Upper lobe of left lung (tissue), 6 donors: ENCODE data around the gene MMP23B. TPM values are rescaled to one million over a fixed set of nuclear protein-coding genes. Genes with fewer than 3 reads are reported as not detected.
"Not testable (repeated sequence)": the region's sequence is repeated elsewhere in the genome, so short reads cannot be mapped to it uniquely, and the experiment has no call there.

Experiments
- ATAC-seq, 2 donors: fragments of 200-7000 bp; cut with Tn5 transposase; one replicate each; pipeline ENCODE4 v1.9.1; 2022; ENCODE audit warnings: mild to moderate bottlenecking in 2 of 2, moderate library complexity in 2 of 2; ENCODE audit not compliant: low FRiP score in 2 of 2
- DNase-seq, 2 donors: peaks; one replicate each; pipeline ENCODE4 v3.0.0-alpha.2; 2019 to 2020
- H3K27ac ChIP-seq, 4 donors: fragments of 200-600 bp; sonication (generic); one replicate each; pipeline ENCODE4 v1.5.1; 2016 to 2019
- H3K27me3 ChIP-seq, 4 donors: fragments of 200-600 bp; sonication (generic); one replicate each; pipeline ENCODE4 v1.5.1; 2017 to 2019
- H3K36me3 ChIP-seq, 4 donors: fragments of 200-600 bp; sonication (generic); one replicate each; pipeline ENCODE4 v1.5.1; 2016 to 2019
- H3K4me1 ChIP-seq, 4 donors: fragments of 200-600 bp; sonication (generic); one replicate each; pipeline ENCODE4 v1.5.1; 2018 to 2019
- H3K4me3 ChIP-seq, 4 donors: fragments of 200-600 bp; sonication (generic); one replicate each; pipeline ENCODE4 v1.5.1; 2017 to 2019; ENCODE audit warnings: mild to moderate bottlenecking in 2 of 4, moderate library complexity in 1 of 4
- H3K9me3 ChIP-seq, 4 donors: fragments of 200-600 bp; sonication (generic); one replicate each; pipeline ENCODE4 v1.5.1; 2018 to 2019
- EP300 ChIP-seq, 4 donors: sonication (generic); formaldehyde crosslinking; IDR thresholded peaks; one replicate each; pipeline ENCODE4 v1.5.1; 2017; ENCODE audit warnings: antibody characterized with exemption in 4 of 4, control low read depth in 2 of 4
- POLR2A ChIP-seq, 4 donors: fragments of 450-650 bp; IDR thresholded peaks; one replicate each; pipeline ENCODE4 v1.5.1; 2016 to 2017; ENCODE audit warnings: antibody characterized with exemption in 4 of 4, mild to moderate bottlenecking in 2 of 4
- POLR2AphosphoS5 ChIP-seq, 2 donors: sonication (generic); formaldehyde crosslinking; IDR thresholded peaks; one replicate each; pipeline ENCODE4 v1.5.1; 2017; ENCODE audit warnings: antibody characterized with exemption in 2 of 2
- WGBS, 2 donors: methylation state at CpG; one replicate each; pipeline ENCODE4 v1.1.5; 2017 to 2018; 5-methylcytosine and 5-hydroxymethylcytosine counted together
- total RNA-seq, 6 donors: library from RNA; depleted of rRNA in 4 of 6; stranded (reverse); fragments of >200 nt in 4 of 6; gene quantifications; one replicate each; pipeline versions ENCODE4 v1.1.0 to v1.2.1, GENCODE V29; 2016 to 2021
- TF ChIP-seq, protein P1 (sequence below), 6 experiments: fragments of 450-650 bp in 4 of 6; fragments of 200-600 bp in 2 of 6; sonication (generic) in 2 of 6; IDR thresholded peaks; one replicate each; pipeline ENCODE4 v1.5.1; 2016 to 2019; ENCODE audit warnings: antibody characterized with exemption in 6 of 6
- donor health status: DM: no; HTN: no; CAD: no; lungs with moderate emphysema.
- donor health status: DM: no; HTN: yes; CAD: no; lungs with severe emphysema.

Gene MMP23B
- total RNA-seq, 6 donors from 2014 or later = 13.6 to 79.3 (median 33.0) TPM; not detected in 1

GRCh38 chr1:1646326-1646725 is 14.4 kb downstream of the MMP23B start:
- not testable (repeated sequence) for H3K4me3 ChIP-seq, DNase-seq, H3K4me1 ChIP-seq, H3K27me3 ChIP-seq, H3K9me3 ChIP-seq
- peaks cover 12 to 54% (median 33%) of the 10 kb centered on the region in 4 donors for H3K36me3 ChIP-seq
- peak in 1 of 2 donors; percentile 57 for TF ChIP-seq POLR2AphosphoS5 (IDR thresholded peaks at IDR 0.05)
- peak in 3 of 4 donors; percentile 41 to 75 (median 68) for TF ChIP-seq EP300 (IDR thresholded peaks at IDR 0.05)
- peak overlapping the region in 2 of 4 donors; percentile 56 to 71 for H3K27ac ChIP-seq
- WGBS, 2 donors = 72 to 78% methylated on average over 5 of the region's 5 CpGs
- ATAC-seq = peak in 1 of 2 donors; percentile 5

GRCh38 chr1:1647567-1648241 is 15.7 kb downstream of the MMP23B start:
- WGBS, 2 donors = 92 to 95% methylated on average over 13 to 17 of the region's 17 CpGs
- not testable (repeated sequence) for H3K4me1 ChIP-seq, H3K27me3 ChIP-seq, DNase-seq, H3K9me3 ChIP-seq, H3K4me3 ChIP-seq
- peak in 1 of 2 donors; percentile 6 for ATAC-seq
- peak overlapping the region in 2 of 4 donors; percentile 45 to 51 for H3K27ac ChIP-seq
- peaks cover 20 to 67% (median 47%) of the 10 kb centered on the region in 4 donors for H3K36me3 ChIP-seq

GRCh38 chr1:1648265-1648664 is 16.3 kb downstream of the MMP23B start:
- DNase-seq (peak in 1 of 2 donors; percentile 17), ATAC-seq (peak in 1 of 2 donors; percentile 14)
- H3K36me3 ChIP-seq = peaks cover 20 to 73% (median 52%) of the 10 kb centered on the region in 4 donors
- H3K27ac ChIP-seq = peak overlapping the region in 2 of 4 donors; percentile 4 to 45
- 93 to 96% methylated on average over 11 of the region's 11 CpGs for WGBS, 2 donors
- not testable (repeated sequence) for H3K9me3 ChIP-seq, H3K4me3 ChIP-seq, H3K4me1 ChIP-seq, H3K27me3 ChIP-seq

DNA sequence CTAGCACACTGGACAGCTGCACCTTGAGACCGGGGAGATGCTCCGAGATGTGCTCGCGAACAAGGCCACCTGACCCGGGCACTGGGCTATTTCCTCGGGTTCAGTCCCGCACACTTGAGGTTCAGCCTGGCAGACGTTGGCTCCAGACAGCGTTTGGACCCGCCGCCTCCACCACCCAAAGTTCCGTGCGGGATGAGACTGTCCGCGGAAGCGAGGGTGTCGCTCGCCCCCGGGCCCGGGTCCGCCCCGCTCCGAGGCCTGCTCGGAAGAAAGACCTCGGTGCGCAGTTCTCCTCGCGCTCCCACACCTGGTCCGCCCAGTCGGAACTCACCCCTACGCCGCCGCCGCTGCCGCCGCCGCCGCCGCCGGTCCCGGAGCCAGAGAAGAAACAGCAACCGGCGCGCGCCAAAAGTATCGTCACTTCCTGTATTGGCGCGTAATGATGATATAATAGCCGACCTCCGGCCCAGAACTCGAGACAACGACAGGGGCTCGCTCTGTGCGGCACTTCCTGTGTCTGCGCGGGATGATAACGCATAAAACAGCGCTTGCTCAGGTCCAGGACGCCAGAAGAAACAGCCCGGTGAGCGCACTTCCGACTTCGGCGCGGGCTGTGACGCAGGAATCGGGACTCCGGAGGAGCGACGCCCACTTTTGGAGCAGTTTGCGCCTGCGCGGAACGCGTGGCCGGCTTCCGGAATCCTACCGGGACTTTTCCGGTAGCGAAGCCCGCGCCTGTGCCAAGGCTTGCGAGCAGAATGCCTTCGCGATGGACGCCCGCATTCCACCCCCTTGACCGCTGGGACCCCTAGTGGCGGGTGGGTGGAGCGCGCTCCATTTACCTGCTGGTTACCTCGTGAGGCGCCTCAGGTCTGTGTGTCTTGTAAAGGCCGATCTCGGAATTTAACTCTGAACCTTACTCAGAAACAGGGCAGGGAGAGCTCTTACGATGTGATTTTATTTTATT is 26.9 kb downstream of the MMP23B start, which contains the start of gene CDK11B:
TSS of gene CDK11B (minus strand) at position 422 of the 967 bp plus-strand sequence. CDS start 1,519 bp downstream, outside the sequence.
- H3K4me3 ChIP-seq = peak within 1 kb of the TSS; percentile 50 to 71 (median 66)
- H3K9me3 ChIP-seq, H3K27me3 ChIP-seq: not testable (repeated sequence)
- H3K4me1 ChIP-seq = peaks cover 0 to 18% (median 7%) of the 10 kb centered on the region in 4 donors
- peaks cover 21 to 33% (median 28%) of the 10 kb centered on the region in 4 donors for H3K36me3 ChIP-seq
- ATAC-seq (peak; percentile 90 to 97), DNase-seq (peak; percentile 97 to 99)
- TF ChIP-seq EP300 (IDR thresholded peaks at IDR 0.05) = peak in 2 of 4 donors; percentile 3 to 52
- peak; percentile 90 for TF ChIP-seq POLR2AphosphoS5 (IDR thresholded peaks at IDR 0.05)
- TF ChIP-seq, protein P1, sequence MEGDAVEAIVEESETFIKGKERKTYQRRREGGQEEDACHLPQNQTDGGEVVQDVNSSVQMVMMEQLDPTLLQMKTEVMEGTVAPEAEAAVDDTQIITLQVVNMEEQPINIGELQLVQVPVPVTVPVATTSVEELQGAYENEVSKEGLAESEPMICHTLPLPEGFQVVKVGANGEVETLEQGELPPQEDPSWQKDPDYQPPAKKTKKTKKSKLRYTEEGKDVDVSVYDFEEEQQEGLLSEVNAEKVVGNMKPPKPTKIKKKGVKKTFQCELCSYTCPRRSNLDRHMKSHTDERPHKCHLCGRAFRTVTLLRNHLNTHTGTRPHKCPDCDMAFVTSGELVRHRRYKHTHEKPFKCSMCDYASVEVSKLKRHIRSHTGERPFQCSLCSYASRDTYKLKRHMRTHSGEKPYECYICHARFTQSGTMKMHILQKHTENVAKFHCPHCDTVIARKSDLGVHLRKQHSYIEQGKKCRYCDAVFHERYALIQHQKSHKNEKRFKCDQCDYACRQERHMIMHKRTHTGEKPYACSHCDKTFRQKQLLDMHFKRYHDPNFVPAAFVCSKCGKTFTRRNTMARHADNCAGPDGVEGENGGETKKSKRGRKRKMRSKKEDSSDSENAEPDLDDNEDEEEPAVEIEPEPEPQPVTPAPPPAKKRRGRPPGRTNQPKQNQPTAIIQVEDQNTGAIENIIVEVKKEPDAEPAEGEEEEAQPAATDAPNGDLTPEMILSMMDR (IDR thresholded peaks at IDR 0.05) = peak; percentile 23 to 70 (median 46)
- TF ChIP-seq POLR2A (IDR thresholded peaks at IDR 0.05) = peak in 3 of 4 donors; percentile 33 to 74 (median 63)
- 1% methylated on average over 27 of the region's 96 CpGs; no CpG with 5 or more reads in 1 of the 2 donors for WGBS, 2 donors
- peak within 1 kb of the TSS; percentile 96 to 99 (median 98) for H3K27ac ChIP-seq

GRCh38 chr1:1662392-1662791 is 30.4 kb downstream of the MMP23B start:
- ATAC-seq = peak in 1 of 2 donors; percentile 61
- not testable (repeated sequence) for H3K4me1 ChIP-seq, DNase-seq, H3K4me3 ChIP-seq, H3K9me3 ChIP-seq, H3K27me3 ChIP-seq
- WGBS, 2 donors = 59 to 77% methylated on average over 4 to 9 of the region's 9 CpGs
- peaks cover 18 to 30% (median 23%) of the 10 kb centered on the region in 4 donors for H3K36me3 ChIP-seq
- H3K27ac ChIP-seq = peak overlapping the region in 2 of 4 donors; percentile 39 to 40

DNA sequence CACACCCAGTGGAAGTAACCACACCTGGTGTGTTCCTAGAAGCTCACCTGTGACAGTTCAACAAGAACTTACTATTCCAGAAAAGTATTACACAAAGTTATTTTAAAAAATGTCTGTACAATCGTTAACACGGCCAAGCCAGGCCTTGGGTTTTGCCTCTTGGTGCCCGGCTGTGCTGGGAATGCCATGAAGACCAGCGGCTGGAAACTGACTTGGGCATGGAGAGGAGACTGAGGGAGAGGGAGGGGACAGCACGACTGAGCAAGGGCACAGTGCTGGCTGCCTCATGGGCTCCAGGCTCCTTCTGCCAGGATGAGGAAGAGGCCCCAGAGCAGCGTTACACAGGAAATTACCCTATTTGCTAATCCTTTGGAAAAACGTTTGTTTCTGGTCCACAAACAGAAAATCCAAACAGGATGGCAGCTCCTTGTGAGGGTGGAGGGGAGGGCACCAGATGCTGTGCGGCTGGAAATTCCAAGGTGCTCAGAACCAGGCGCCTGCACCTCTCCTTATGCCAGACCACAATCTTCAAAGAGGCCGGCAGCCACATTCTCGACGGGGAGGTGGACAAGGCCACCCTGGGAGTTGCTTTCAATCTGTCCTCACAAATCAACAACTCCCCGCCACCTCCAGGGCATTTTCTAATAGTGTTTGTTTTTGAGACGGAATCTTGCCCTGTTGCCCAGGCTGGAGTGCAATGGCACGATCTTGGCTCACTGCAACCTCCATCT is 31.0 kb downstream of the MMP23B start:
- Histone ChIP-seq H3K27ac (peak overlapping the region in 2 of 4 donors; percentile 39 to 40), H3K36me3 (peaks cover 18 to 36% (median 28%) of the 10 kb centered on the region in 4 donors)
- H3K4me3 ChIP-seq, H3K4me1 ChIP-seq, DNase-seq, ATAC-seq, H3K9me3 ChIP-seq, H3K27me3 ChIP-seq: not testable (repeated sequence)
- WGBS, 2 donors = 62 to 66% methylated on average over 15 of the region's 15 CpGs

DNA sequence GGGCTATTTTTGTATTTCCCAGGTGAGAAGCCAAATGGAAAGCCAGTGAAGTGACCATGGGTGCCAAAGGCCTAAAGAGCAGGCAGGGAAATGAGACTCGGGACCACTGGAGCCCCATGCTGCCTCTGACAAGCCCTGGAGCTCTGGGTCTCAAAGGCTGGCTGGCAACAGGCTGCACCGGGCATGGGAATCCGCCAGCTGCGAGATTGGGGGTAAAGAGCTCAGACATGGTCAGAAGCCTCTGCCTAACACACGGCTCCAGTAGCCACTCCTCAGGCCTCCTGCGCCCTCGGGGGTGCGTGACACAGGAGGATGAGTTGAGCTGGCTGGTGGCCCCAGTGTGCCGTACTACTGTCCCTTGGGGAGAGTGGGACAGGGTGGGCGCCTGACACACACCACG is 32.3 kb downstream of the MMP23B start:
- H3K9me3 ChIP-seq, DNase-seq, H3K27ac ChIP-seq, H3K4me1 ChIP-seq, H3K4me3 ChIP-seq, H3K27me3 ChIP-seq, ATAC-seq: not testable (repeated sequence)
- H3K36me3 ChIP-seq = peaks cover 18 to 46% (median 34%) of the 10 kb centered on the region in 4 donors
- 38 to 80% methylated on average over 1 to 4 of the region's 11 CpGs for WGBS, 2 donors
